ENCODE data around the gene ROR1.
"Not testable (repeated sequence)": the region's sequence is repeated elsewhere in the genome, so short reads cannot be mapped to it uniquely, and the experiment has no call there.

Gene ROR1

GRCh38 chr1:63794939-63795378, 21.1 kb downstream of the ROR1 start:
- no peak for DNase-seq

- DNase-seq, result no peak
Measured at GRCh38 chr1:63795455-63795854, 21.6 kb downstream of the ROR1 start.

- no peak for DNase-seq
Measured at GRCh38 chr1:63797056-63797726, 23.4 kb downstream of the ROR1 start.

- no peak for DNase-seq
Measured at GRCh38 chr1:63798284-63798683, 24.5 kb downstream of the ROR1 start.

GRCh38 chr1:63799307-63799706, 25.5 kb downstream of the ROR1 start:
- DNase-seq, result no peak

- DNase-seq, result no peak
Measured at GRCh38 chr1:63799820-63800219, 26.0 kb downstream of the ROR1 start.

- DNase-seq, result no peak
Measured at GRCh38 chr1:63802109-63802508, 28.3 kb downstream of the ROR1 start.

GRCh38 chr1:63804829-63805484, 31.1 kb downstream of the ROR1 start:
- DNase-seq, result no peak

- no peak for DNase-seq
Measured at GRCh38 chr1:63807046-63807445, 33.2 kb downstream of the ROR1 start.

- DNase-seq, result no peak
Measured at GRCh38 chr1:63810936-63811469, 37.2 kb downstream of the ROR1 start.

GRCh38 chr1:63812071-63812700, 38.4 kb downstream of the ROR1 start:
- no peak for DNase-seq

- no peak for DNase-seq
Measured at GRCh38 chr1:63813829-63814277, 40.0 kb downstream of the ROR1 start.

- not testable (repeated sequence) for DNase-seq
Measured at GRCh38 chr1:63816217-63816815, 42.5 kb downstream of the ROR1 start.

- no peak for DNase-seq
Measured at GRCh38 chr1:63817152-63817667, 43.4 kb downstream of the ROR1 start.

GRCh38 chr1:63817700-63818099, 43.9 kb downstream of the ROR1 start:
- no peak for DNase-seq

GRCh38 chr1:63818567-63819325, 44.9 kb downstream of the ROR1 start:
- no peak for DNase-seq

- no peak for DNase-seq
Measured at GRCh38 chr1:63819795-63820194, 46.0 kb downstream of the ROR1 start.

- DNase-seq, result no peak
Measured at GRCh38 chr1:63821091-63822005, 47.5 kb downstream of the ROR1 start.

GRCh38 chr1:63822540-63822939, 48.7 kb downstream of the ROR1 start:
- no peak for DNase-seq

GRCh38 chr1:63824451-63824850, 50.6 kb downstream of the ROR1 start:
- DNase-seq, result no peak

- DNase-seq, result no peak
Measured at GRCh38 chr1:63825111-63825510, 51.3 kb downstream of the ROR1 start.

Measured in NCI-H774 (cell line).